Mammary epithelial cell (primary cell): ENCODE data around the gene PBX1.

Experiments
- CTCF ChIP-seq, 2 donors: IDR thresholded peaks in 1 of 2; conservative IDR thresholded peaks in 1 of 2; 2 replicates each; pipeline ENCODE4 v1.5.1; 2011 to 2012; ENCODE audit warnings: inconsistent platforms in 2 of 2, low read length in 2 of 2, mild to moderate bottlenecking in 2 of 2, control low read depth in 1 of 2, low read depth in 1 of 2; ENCODE audit not compliant: insufficient read depth in 1 of 2; ENCODE audit errors: extremely low read depth in 1 of 2
- EZH2 ChIP-seq: IDR thresholded peaks from 2 replicates; pipeline ENCODE4 v1.6.1; 2012; ENCODE audit warnings: low read length, inconsistent platforms, borderline replicate concordance

GRCh38 chr1:164771041-164771618 is 212.1 kb downstream of the PBX1 start:
- TF ChIP-seq CTCF (conservative IDR thresholded peaks at IDR 0.05 in 1 of 2, IDR thresholded peaks at IDR 0.05 in 1 of 2; ENCODE audit: extremely low read depth in 1 of 2, insufficient read depth in 1 of 2, low read depth in 1 of 2, low read length in 2 of 2) (no peak), EZH2 (no peak)
